ENCODE results near the gene NUCKS1. TPM values are rescaled to one million over a fixed set of nuclear protein-coding genes. Genes with fewer than 3 reads are reported as not detected.

Gene NUCKS1
- total RNA-seq, 1 donor from 2014 or later, result 245 TPM

DNA sequence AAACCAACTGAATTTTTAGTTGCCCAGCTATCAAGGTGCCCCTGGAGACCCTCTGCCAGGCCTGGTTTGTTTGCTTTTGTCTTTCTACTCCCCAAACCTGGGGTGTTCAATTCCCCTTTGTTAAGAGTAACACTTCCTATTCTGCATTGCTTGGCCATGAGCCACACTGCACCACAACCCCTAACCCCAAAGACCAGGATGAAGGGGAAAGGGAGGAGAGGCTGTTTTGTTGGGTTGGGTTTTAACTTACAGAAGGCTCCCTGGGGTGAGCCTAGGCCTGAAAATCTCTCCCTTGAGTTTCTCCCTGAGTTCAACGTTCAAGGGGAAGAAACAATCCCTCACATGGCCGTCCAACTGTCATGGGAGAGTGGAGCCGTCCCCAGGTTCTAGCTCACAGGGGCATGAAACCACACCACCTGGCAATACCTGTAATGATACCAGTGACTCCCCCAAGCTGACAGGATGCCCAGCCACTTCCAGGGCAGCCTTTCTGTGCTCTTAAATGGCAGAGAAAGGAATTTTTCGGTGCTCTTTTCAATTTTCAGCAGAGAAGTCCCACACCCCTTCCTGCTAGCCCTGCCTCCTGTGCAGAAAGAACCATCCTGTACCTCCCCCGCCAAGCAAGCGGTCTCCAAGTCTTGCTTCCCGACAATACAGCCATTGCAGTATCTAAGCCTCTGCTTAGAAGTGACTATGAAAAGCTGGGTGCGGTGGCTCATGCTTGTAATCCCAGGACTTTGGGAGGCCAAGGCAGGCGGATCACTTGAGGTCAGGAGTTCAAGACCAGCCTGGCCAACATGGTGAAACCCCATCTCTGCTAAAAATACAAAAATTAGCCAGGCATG is 84.6 kb downstream of the NUCKS1 start:
- H3K9me3 Mint-ChIP-seq (ENCODE audit: low read depth), result no peaks in the 10 kb centered on the region
- no peak overlapping the region for H3K27ac Mint-ChIP-seq
- no peaks in the 10 kb centered on the region for H3K27me3 Mint-ChIP-seq
- TF ChIP-seq, protein P1, sequence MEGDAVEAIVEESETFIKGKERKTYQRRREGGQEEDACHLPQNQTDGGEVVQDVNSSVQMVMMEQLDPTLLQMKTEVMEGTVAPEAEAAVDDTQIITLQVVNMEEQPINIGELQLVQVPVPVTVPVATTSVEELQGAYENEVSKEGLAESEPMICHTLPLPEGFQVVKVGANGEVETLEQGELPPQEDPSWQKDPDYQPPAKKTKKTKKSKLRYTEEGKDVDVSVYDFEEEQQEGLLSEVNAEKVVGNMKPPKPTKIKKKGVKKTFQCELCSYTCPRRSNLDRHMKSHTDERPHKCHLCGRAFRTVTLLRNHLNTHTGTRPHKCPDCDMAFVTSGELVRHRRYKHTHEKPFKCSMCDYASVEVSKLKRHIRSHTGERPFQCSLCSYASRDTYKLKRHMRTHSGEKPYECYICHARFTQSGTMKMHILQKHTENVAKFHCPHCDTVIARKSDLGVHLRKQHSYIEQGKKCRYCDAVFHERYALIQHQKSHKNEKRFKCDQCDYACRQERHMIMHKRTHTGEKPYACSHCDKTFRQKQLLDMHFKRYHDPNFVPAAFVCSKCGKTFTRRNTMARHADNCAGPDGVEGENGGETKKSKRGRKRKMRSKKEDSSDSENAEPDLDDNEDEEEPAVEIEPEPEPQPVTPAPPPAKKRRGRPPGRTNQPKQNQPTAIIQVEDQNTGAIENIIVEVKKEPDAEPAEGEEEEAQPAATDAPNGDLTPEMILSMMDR (IDR thresholded peaks at IDR 0.05; ENCODE audit: unreplicated experiment), result no peak
- H3K36me3 Mint-ChIP-seq (ENCODE audit: insufficient read depth), result peaks cover 5% of the 10 kb centered on the region
- H3K4me1 Mint-ChIP-seq (ENCODE audit: low read depth), result peaks cover 17% of the 10 kb centered on the region
- DNase-seq (ENCODE audit: low spot score, unreplicated experiment), result no peak
- no peak overlapping the region for H3K4me3 Mint-ChIP-seq (ENCODE audit: low read depth)

DNA sequence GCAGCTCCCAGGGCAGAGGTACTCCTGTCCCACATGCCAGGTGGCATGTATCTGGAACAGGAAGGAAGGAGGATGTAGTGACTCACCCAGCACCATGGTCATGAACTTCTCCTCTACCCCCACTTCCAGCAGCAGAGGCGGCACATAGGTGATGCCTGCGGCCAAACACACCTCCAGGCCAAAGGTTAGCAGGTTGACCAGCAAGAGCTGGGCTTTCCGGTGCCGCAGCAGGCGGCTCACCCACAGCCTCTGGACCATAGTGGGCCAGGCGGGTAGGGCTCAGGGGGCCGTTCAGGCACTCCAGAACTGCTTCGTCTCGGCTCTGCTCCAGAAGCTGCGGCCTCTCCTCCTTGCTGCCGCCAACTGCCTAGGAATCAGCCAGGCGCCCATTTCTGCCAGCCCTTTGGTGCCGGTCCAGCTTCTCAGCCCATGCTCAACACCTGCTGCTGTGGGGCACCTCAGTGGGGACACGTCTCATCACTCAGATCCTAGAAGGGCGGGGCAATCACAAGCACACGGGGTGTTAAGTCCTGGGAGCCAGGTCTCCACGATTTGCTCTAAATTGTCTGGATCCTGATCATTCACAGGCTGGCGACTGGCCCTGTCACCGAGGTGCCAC is 85.5 kb downstream of the NUCKS1 start:
- peaks cover 11% of the 10 kb centered on the region for H3K4me1 Mint-ChIP-seq (ENCODE audit: low read depth)
- DNase-seq (ENCODE audit: low spot score, unreplicated experiment), result no peak
- H3K4me3 Mint-ChIP-seq (ENCODE audit: low read depth), result no peak overlapping the region
- H3K36me3 Mint-ChIP-seq (ENCODE audit: insufficient read depth), result peaks cover 5% of the 10 kb centered on the region
- H3K27me3 Mint-ChIP-seq, result no peaks in the 10 kb centered on the region
- TF ChIP-seq, protein P1 (IDR thresholded peaks at IDR 0.05; ENCODE audit: unreplicated experiment), result no peak
- H3K9me3 Mint-ChIP-seq (ENCODE audit: low read depth), result no peaks in the 10 kb centered on the region
- H3K27ac Mint-ChIP-seq, result no peak overlapping the region

DNA sequence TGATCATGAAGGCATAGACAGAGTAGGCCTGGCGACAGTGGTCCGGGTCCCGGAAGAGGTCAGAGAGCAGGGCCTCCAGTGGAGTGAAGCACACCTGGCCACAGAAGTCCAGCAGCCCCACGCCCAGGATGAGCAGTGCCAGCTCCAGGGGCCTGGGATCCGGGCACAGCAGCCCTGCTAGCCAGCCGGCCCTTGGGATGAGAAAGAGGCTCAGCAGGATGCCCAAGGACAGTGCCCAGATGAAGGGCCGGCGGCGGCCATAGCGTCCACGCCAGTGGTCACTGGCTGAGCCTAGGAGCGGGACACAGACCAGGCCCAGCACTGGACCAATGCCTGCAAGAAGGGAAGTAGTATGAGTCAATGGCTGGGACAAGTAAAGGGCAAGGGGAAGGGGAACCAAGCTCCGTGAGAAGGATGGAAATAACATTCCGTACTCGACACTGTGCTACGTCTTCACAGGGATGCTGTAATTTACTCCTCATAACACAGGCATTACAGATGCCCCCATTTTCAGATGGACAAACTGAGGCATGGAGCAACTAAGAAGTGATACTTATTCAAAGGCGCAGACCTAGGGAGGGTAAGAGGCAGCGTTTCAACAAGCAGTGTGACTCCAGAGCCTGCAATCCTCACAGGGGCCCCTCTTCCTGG is 86.6 kb downstream of the NUCKS1 start:
- H3K36me3 Mint-ChIP-seq (ENCODE audit: insufficient read depth), result peaks cover 5% of the 10 kb centered on the region
- no peak overlapping the region for H3K27ac Mint-ChIP-seq
- no peaks in the 10 kb centered on the region for H3K9me3 Mint-ChIP-seq (ENCODE audit: low read depth)
- no peak for DNase-seq (ENCODE audit: low spot score, unreplicated experiment)
- TF ChIP-seq, protein P1 (IDR thresholded peaks at IDR 0.05; ENCODE audit: unreplicated experiment), result no peak
- H3K27me3 Mint-ChIP-seq, result no peaks in the 10 kb centered on the region
- peaks cover 4% of the 10 kb centered on the region for H3K4me1 Mint-ChIP-seq (ENCODE audit: low read depth)
- H3K4me3 Mint-ChIP-seq (ENCODE audit: low read depth), result no peak overlapping the region

Other genes with a start within 250 kb of the NUCKS1 start
- 23.9 and 24.5 TPM in 2 replicates for gene CDK18, start 245.5 kb downstream of the NUCKS1 start, total RNA-seq
- 25.7 and 30.2 TPM in 2 replicates for gene ELK4, start 118.2 kb downstream of the NUCKS1 start, total RNA-seq
- gene SLC45A3, start 69.7 kb downstream of the NUCKS1 start, total RNA-seq, result 8.4 and 8.6 TPM in 2 replicates
- gene RAB29, start 25.3 kb upstream of the NUCKS1 start, total RNA-seq, result 7.5 and 8.5 TPM in 2 replicates
- gene SLC41A1, start 63.0 kb upstream of the NUCKS1 start, total RNA-seq, result 16.8 and 18.7 TPM in 2 replicates
- not detected in 2 replicates for gene PM20D1, start 100.0 kb upstream of the NUCKS1 start, total RNA-seq
- 2.9 and 3.2 TPM in 2 replicates for gene SLC26A9, start 193.3 kb upstream of the NUCKS1 start, total RNA-seq